ENCODE data around the gene KTN1.

DNA sequence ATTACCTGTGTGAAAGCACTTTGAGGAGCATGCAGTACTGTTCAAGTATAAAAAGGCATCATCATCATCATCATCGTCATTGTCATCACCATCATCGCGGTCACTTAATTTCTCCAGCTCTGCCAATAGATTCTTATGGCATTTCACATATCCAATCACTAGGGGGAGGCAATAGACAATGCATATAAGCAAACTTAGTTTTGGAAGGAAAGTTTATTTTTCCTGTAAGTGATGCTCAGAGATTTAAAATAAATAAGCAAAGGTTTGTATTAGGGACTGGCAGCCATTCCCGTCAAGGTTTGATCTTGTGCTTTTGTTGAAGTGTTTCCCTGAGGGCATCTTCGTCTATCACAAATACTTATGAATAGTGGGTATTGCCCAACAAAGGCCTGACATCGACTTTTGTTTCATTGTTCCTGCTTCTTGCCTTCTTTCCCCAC is 127.4 kb downstream of the KTN1 start:
- TF ChIP-seq, protein P1, sequence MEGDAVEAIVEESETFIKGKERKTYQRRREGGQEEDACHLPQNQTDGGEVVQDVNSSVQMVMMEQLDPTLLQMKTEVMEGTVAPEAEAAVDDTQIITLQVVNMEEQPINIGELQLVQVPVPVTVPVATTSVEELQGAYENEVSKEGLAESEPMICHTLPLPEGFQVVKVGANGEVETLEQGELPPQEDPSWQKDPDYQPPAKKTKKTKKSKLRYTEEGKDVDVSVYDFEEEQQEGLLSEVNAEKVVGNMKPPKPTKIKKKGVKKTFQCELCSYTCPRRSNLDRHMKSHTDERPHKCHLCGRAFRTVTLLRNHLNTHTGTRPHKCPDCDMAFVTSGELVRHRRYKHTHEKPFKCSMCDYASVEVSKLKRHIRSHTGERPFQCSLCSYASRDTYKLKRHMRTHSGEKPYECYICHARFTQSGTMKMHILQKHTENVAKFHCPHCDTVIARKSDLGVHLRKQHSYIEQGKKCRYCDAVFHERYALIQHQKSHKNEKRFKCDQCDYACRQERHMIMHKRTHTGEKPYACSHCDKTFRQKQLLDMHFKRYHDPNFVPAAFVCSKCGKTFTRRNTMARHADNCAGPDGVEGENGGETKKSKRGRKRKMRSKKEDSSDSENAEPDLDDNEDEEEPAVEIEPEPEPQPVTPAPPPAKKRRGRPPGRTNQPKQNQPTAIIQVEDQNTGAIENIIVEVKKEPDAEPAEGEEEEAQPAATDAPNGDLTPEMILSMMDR (IDR thresholded peaks at IDR 0.05): peak; percentile 76
- no peak for TF ChIP-seq EZH2 (IDR thresholded peaks at IDR 0.05)
- TF ChIP-seq EZH2phosphoT487 (IDR thresholded peaks at IDR 0.05): no peak

Data from neural progenitor cell (in vitro differentiated cells).